ENCODE results near the gene FCHO2. TPM values are rescaled to one million over a fixed set of nuclear protein-coding genes. Genes with fewer than 3 reads are reported as not detected.

The FCHO2 gene
- total and polyA plus RNA-seq, 4 donors, result 13.1 to 57.5 (median 31.2) TPM

GRCh38 chr5:73061593-73061992 lies 105.8 kb downstream of the FCHO2 start:
- no peaks in the 10 kb centered on the region for H3K27me3 ChIP-seq (ENCODE audit: control insufficient read depth in 1 of 2, insufficient read depth in 2 of 2, low read length in 1 of 2)
- no peaks in the 10 kb centered on the region for H3K9me3 ChIP-seq (ENCODE audit: control insufficient read depth, low read length)
- no peak overlapping the region for H3K27ac ChIP-seq (ENCODE audit: low read depth in 1 of 2, low read length in 2 of 2)
- DNase-seq, result no peak
- ATAC-seq (ENCODE audit: low FRiP score), result no peak
- WGBS, 2 donors, result 86 to 87% methylated on average over 2 of the region's 2 CpGs
- H3K36me3 ChIP-seq (ENCODE audit: control insufficient read depth in 1 of 2, insufficient read depth in 2 of 2, low read length in 1 of 2), result peaks cover 0 to 1% of the 10 kb centered on the region in 2 donors
- intact Hi-C loops (cut with DNase I), result no loop called here
- H3K4me1 ChIP-seq (ENCODE audit: control insufficient read depth in 1 of 2, insufficient read depth in 2 of 2, low read length in 2 of 2), result no peaks in the 10 kb centered on the region
- H3K4me3 ChIP-seq (ENCODE audit: low read length in 2 of 2), result no peak overlapping the region

DNA sequence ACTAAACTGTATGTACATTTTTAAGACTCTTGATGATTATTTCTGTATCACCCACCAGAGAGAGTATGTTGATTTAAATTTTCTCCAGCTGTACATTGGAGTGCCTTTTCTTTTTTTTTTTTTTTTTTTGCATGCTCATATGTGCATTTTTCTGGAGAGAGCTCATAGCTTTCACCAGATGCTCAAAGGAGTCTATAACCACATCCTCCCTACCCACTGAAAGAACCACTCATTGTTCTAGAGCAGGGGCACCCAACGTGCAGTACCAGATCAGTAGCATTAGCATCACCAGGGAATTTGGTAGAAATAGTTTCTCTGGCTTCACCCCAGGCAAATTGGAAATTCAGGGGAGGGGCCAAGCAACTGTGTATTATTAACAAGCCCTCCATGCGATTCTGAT lies 110.6 kb downstream of the FCHO2 start:
- Histone ChIP-seq H3K4me3 (ENCODE audit: low read length in 2 of 2) (no peak overlapping the region), H3K9me3 (ENCODE audit: control insufficient read depth, low read length) (no peaks in the 10 kb centered on the region), H3K36me3 (ENCODE audit: control insufficient read depth in 1 of 2, insufficient read depth in 2 of 2, low read length in 1 of 2) (peaks cover 0 to 1% of the 10 kb centered on the region in 2 donors), H3K27me3 (ENCODE audit: control insufficient read depth in 1 of 2, insufficient read depth in 2 of 2, low read length in 1 of 2) (no peaks in the 10 kb centered on the region), H3K27ac (ENCODE audit: low read depth in 1 of 2, low read length in 2 of 2) (no peak overlapping the region), H3K4me1 (ENCODE audit: control insufficient read depth in 1 of 2, insufficient read depth in 2 of 2, low read length in 2 of 2) (no peaks in the 10 kb centered on the region)
- WGBS, 2 donors, result 71 to 86% methylated on average over 2 of the region's 2 CpGs
- ATAC-seq (ENCODE audit: low FRiP score), result no peak
- intact Hi-C loops (cut with DNase I), result no loop called here
- no peak for DNase-seq

- Histone ChIP-seq H3K4me3 (ENCODE audit: low read length in 2 of 2) (no peak overlapping the region), H3K36me3 (ENCODE audit: control insufficient read depth in 1 of 2, insufficient read depth in 2 of 2, low read length in 1 of 2) (peaks cover 0 to 1% of the 10 kb centered on the region in 2 donors), H3K27me3 (ENCODE audit: control insufficient read depth in 1 of 2, insufficient read depth in 2 of 2, low read length in 1 of 2) (no peaks in the 10 kb centered on the region), H3K27ac (ENCODE audit: low read depth in 1 of 2, low read length in 2 of 2) (no peak overlapping the region), H3K4me1 (ENCODE audit: control insufficient read depth in 1 of 2, insufficient read depth in 2 of 2, low read length in 2 of 2) (no peaks in the 10 kb centered on the region), H3K9me3 (ENCODE audit: control insufficient read depth, low read length) (no peaks in the 10 kb centered on the region)
- intact Hi-C loops (cut with DNase I), result no loop called here
- ATAC-seq (ENCODE audit: low FRiP score) (no peak), DNase-seq (no peak)
- 89 to 95% methylated on average over 1 of the region's 1 CpG for WGBS, 2 donors
Observed at GRCh38 chr5:73067213-73067612, 111.4 kb downstream of the FCHO2 start.

GRCh38 chr5:73081093-73081492 lies 125.3 kb downstream of the FCHO2 start:
- H3K4me3 ChIP-seq (ENCODE audit: low read length in 2 of 2), result no peak overlapping the region
- intact Hi-C loops (cut with DNase I), result loop anchor here (5.0 kb wide), 1 partner anchor 121 kb away; no protein-coding TSS in a partner anchor
- H3K4me1 ChIP-seq (ENCODE audit: control insufficient read depth in 1 of 2, insufficient read depth in 2 of 2, low read length in 2 of 2), result no peaks in the 10 kb centered on the region
- WGBS, 2 donors, result 76 to 78% methylated on average over 4 of the region's 4 CpGs
- no peak overlapping the region for H3K27ac ChIP-seq (ENCODE audit: low read depth in 1 of 2, low read length in 2 of 2)
- peaks cover 0 to 1% of the 10 kb centered on the region in 2 donors for H3K36me3 ChIP-seq (ENCODE audit: control insufficient read depth in 1 of 2, insufficient read depth in 2 of 2, low read length in 1 of 2)
- H3K27me3 ChIP-seq (ENCODE audit: control insufficient read depth in 1 of 2, insufficient read depth in 2 of 2, low read length in 1 of 2), result no peaks in the 10 kb centered on the region
- no peak for DNase-seq
- no peaks in the 10 kb centered on the region for H3K9me3 ChIP-seq (ENCODE audit: control insufficient read depth, low read length)
- no peak for ATAC-seq (ENCODE audit: low FRiP score)

GRCh38 chr5:73088026-73088425 lies 132.2 kb downstream of the FCHO2 start:
- ATAC-seq (ENCODE audit: low FRiP score) (no peak), DNase-seq (no peak)
- peaks cover 3% of the 10 kb centered on the region in 2 donors for H3K36me3 ChIP-seq (ENCODE audit: control insufficient read depth in 1 of 2, insufficient read depth in 2 of 2, low read length in 1 of 2)
- no peaks in the 10 kb centered on the region for H3K27me3 ChIP-seq (ENCODE audit: control insufficient read depth in 1 of 2, insufficient read depth in 2 of 2, low read length in 1 of 2)
- H3K4me3 ChIP-seq (ENCODE audit: low read length in 2 of 2), result no peak overlapping the region
- H3K27ac ChIP-seq (ENCODE audit: low read depth in 1 of 2, low read length in 2 of 2), result no peak overlapping the region
- 91% methylated on average over 4 of the region's 4 CpGs for WGBS, 2 donors
- no peaks in the 10 kb centered on the region for H3K4me1 ChIP-seq (ENCODE audit: control insufficient read depth in 1 of 2, insufficient read depth in 2 of 2, low read length in 2 of 2)
- no peaks in the 10 kb centered on the region for H3K9me3 ChIP-seq (ENCODE audit: control insufficient read depth, low read length)
- intact Hi-C loops (cut with DNase I), result loop anchor here in 1 of 2 donors (5.0 kb wide), 1 partner anchor 364 kb away; no protein-coding TSS in a partner anchor

DNA sequence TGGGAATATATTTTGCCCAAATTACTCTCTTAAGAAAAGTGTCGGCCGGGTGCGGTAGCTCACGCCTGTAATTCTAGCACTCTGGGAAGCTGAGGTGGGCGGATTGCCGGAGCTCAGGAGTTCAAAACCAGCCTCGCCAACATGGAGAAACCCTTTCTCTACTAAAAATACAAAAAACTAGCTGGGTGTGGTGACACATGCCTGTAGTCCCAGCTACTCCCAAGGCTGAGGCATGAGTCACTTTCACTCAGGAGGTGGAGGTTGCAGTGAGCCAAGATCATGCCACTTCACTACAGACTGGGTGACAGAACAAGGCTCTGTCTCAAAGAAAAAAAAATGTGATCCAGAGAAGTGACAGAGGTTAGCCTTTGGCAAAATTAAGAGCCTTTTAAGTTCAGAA lies 138.1 kb downstream of the FCHO2 start:
- Histone ChIP-seq H3K36me3 (ENCODE audit: control insufficient read depth in 1 of 2, insufficient read depth in 2 of 2, low read length in 1 of 2) (peaks cover 0 to 3% of the 10 kb centered on the region in 2 donors), H3K27me3 (ENCODE audit: control insufficient read depth in 1 of 2, insufficient read depth in 2 of 2, low read length in 1 of 2) (no peaks in the 10 kb centered on the region), H3K9me3 (ENCODE audit: control insufficient read depth, low read length) (peaks cover 6% of the 10 kb centered on the region), H3K27ac (ENCODE audit: low read depth in 1 of 2, low read length in 2 of 2) (no peak overlapping the region), H3K4me3 (ENCODE audit: low read length in 2 of 2) (no peak overlapping the region), H3K4me1 (ENCODE audit: control insufficient read depth in 1 of 2, insufficient read depth in 2 of 2, low read length in 2 of 2) (no peaks in the 10 kb centered on the region)
- 85 to 88% methylated on average over 7 of the region's 7 CpGs for WGBS, 2 donors
- DNase-seq (no peak), ATAC-seq (ENCODE audit: low FRiP score) (no peak)
- intact Hi-C loops (cut with DNase I), result no loop called here

DNA sequence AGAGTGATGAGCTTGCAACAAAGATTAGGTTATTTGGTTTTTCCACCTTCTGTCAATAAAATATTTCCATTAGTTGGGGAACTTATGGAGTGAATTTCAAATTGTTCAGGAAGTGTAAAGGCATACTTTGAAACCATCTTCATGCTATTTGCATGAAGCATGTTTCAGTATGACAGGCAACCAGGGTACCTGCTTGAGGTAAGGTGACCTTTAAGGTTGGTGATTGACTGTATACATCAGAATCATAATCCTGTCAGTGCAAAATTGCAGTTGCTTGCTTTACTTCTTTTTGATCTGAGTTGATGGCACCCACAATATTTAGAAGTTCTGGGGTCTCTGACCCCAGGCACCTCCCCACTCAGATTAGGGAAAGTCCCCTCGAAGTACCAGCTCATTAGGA lies 138.6 kb downstream of the FCHO2 start:
- DNase-seq (no peak), ATAC-seq (ENCODE audit: low FRiP score) (no peak)
- intact Hi-C loops (cut with DNase I), result no loop called here
- no peaks in the 10 kb centered on the region for H3K4me1 ChIP-seq (ENCODE audit: control insufficient read depth in 1 of 2, insufficient read depth in 2 of 2, low read length in 2 of 2)
- H3K4me3 ChIP-seq (ENCODE audit: low read length in 2 of 2), result no peak overlapping the region
- no peak overlapping the region for H3K27ac ChIP-seq (ENCODE audit: low read depth in 1 of 2, low read length in 2 of 2)
- WGBS, 2 donors, result 81 to 88% methylated on average over 1 of the region's 1 CpG
- H3K9me3 ChIP-seq (ENCODE audit: control insufficient read depth, low read length), result peaks cover 6% of the 10 kb centered on the region
- H3K27me3 ChIP-seq (ENCODE audit: control insufficient read depth in 1 of 2, insufficient read depth in 2 of 2, low read length in 1 of 2), result no peaks in the 10 kb centered on the region
- peaks cover 0 to 3% of the 10 kb centered on the region in 2 donors for H3K36me3 ChIP-seq (ENCODE audit: control insufficient read depth in 1 of 2, insufficient read depth in 2 of 2, low read length in 1 of 2)

DNA sequence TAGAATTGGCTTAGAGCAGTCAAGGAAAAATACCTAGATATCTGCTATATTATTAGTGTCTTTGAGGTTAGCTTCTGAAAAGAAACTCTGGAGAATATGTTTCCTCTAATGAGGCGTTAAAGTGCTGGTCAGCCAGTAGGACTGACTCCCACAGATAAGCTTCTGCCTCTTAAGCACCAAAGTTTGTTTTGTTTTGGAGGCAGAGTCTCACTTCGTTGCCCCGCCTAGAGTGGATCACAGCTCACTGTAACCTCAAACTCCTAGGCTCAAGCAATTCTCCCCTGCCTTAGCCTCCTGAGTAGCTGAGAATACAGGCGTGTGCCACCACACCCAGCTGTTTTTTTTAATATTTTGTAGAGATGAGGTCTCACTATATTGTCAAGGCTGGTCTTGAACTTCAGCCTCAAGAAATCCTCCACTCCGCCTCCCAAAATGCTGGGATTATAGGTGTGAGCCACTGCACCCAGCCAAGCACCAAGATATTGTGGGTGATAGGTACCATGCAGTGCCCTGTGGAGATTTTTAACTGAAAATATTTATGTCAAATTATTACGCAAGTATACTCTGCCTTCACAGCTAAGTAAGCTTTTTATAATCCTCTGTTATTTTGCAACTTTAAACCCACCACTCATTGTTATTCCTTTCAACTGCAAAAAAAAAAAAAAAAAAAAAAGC lies 139.9 kb downstream of the FCHO2 start:
- intact Hi-C loops (cut with DNase I), result no loop called here
- H3K36me3 ChIP-seq (ENCODE audit: control insufficient read depth in 1 of 2, insufficient read depth in 2 of 2, low read length in 1 of 2), result peaks cover 0 to 3% of the 10 kb centered on the region in 2 donors
- WGBS, 2 donors, result 93 to 95% methylated on average over 6 of the region's 6 CpGs

DNA sequence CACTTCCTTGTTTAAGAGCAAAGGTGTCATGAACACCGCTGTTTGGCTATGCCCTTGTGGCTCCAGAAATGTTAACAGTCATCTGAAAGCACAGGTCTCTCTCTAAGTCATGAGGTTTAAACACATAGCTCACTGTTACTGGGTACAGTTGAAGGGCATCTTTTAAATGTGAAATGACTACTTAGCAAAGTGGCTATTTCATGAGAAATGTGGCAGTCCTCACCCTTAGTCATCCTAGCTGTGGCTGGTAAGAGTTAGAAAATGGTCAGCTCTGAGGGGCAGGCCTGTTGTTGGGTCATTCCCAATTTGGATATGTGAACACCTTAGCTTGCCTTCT lies 140.4 kb downstream of the FCHO2 start:
- H3K27me3 ChIP-seq (ENCODE audit: control insufficient read depth in 1 of 2, insufficient read depth in 2 of 2, low read length in 1 of 2), result no peaks in the 10 kb centered on the region
- no peak for ATAC-seq (ENCODE audit: low FRiP score)
- H3K36me3 ChIP-seq (ENCODE audit: control insufficient read depth in 1 of 2, insufficient read depth in 2 of 2, low read length in 1 of 2), result peaks cover 0 to 3% of the 10 kb centered on the region in 2 donors
- peaks cover 6% of the 10 kb centered on the region for H3K9me3 ChIP-seq (ENCODE audit: control insufficient read depth, low read length)
- intact Hi-C loops (cut with DNase I), result no loop called here
- no peak overlapping the region for H3K27ac ChIP-seq (ENCODE audit: low read depth in 1 of 2, low read length in 2 of 2)
- no peak overlapping the region for H3K4me3 ChIP-seq (ENCODE audit: low read length in 2 of 2)
- H3K4me1 ChIP-seq (ENCODE audit: control insufficient read depth in 1 of 2, insufficient read depth in 2 of 2, low read length in 2 of 2), result no peaks in the 10 kb centered on the region
- WGBS, 2 donors, result 89 to 92% methylated on average over 1 of the region's 1 CpG
- DNase-seq, result no peak

More for the DNA sequence above, 139.9 kb downstream of the FCHO2 start:
- no peaks in the 10 kb centered on the region for H3K27me3 ChIP-seq (ENCODE audit: control insufficient read depth in 1 of 2, insufficient read depth in 2 of 2, low read length in 1 of 2)
- ATAC-seq (ENCODE audit: low FRiP score), result no peak
- no peak overlapping the region for H3K27ac ChIP-seq (ENCODE audit: low read depth in 1 of 2, low read length in 2 of 2)
- no peaks in the 10 kb centered on the region for H3K4me1 ChIP-seq (ENCODE audit: control insufficient read depth in 1 of 2, insufficient read depth in 2 of 2, low read length in 2 of 2)
- no peak overlapping the region for H3K4me3 ChIP-seq (ENCODE audit: low read length in 2 of 2)
- H3K9me3 ChIP-seq (ENCODE audit: control insufficient read depth, low read length), result peaks cover 6% of the 10 kb centered on the region
- DNase-seq, result no peak

All from aorta (tissue), 5 donors.